ENCODE data around the gene LRFN2.

- TF ChIP-seq CTCF (IDR thresholded peaks at IDR 0.05) (no peak), ZFX (IDR thresholded peaks at IDR 0.05; ENCODE audit: borderline replicate concordance) (no peak)
Observed at GRCh38 chr6:40425192-40425919, 161.8 kb downstream of the LRFN2 start.

Measured in 22Rv1 (cell line).